Ascending aorta (tissue), 2 donors: ENCODE measurements around the gene DRAP1. TPM values are rescaled to one million over a fixed set of nuclear protein-coding genes. Genes with fewer than 3 reads are reported as not detected.

Experiments
- DNase-seq, 2 donors: peaks; one replicate each; pipeline ENCODE4 v3.0.0-alpha.2; 2019; ENCODE audit warnings: low spot score in 2 of 2
- H3K27ac ChIP-seq, 2 donors: fragments of 200-600 bp; sonication (generic); one replicate each; pipeline ENCODE4 v1.5.1; 2016 to 2017; ENCODE audit warnings: mild to moderate bottlenecking in 1 of 2
- H3K27me3 ChIP-seq: fragments of 200-600 bp; sonication (generic); one replicate; pipeline ENCODE4 v1.5.1; 2017
- H3K36me3 ChIP-seq, 2 donors: fragments of 200-600 bp; sonication (generic); one replicate each; pipeline ENCODE4 v1.5.1; 2016
- H3K4me1 ChIP-seq, 2 donors: fragments of 200-600 bp; sonication (generic); one replicate each; pipeline ENCODE4 v1.5.1; 2016 to 2017; ENCODE audit warnings: mild to moderate bottlenecking in 1 of 2
- H3K4me3 ChIP-seq, 2 donors: fragments of 200-600 bp; sonication (generic); one replicate each; pipeline ENCODE4 v1.5.1; 2016 to 2017; ENCODE audit warnings: mild to moderate bottlenecking in 1 of 2
- H3K9me3 ChIP-seq, 2 donors: fragments of 200-600 bp; sonication (generic); one replicate each; pipeline ENCODE4 v1.5.1; 2016
- intact Hi-C: fragments of 100-400 bp; cut with DNase I; formaldehyde crosslinking; loops from one replicate; pipeline ENCODE4 v1.15.1; 2023
- total RNA-seq: library from RNA; depleted of rRNA; stranded (reverse); fragments of >200 nt; gene quantifications from one replicate; pipeline ENCODE4 v1.1.0, GENCODE V29; 2016
- TF ChIP-seq, protein P1 (sequence below), 3 experiments: fragments of 200-600 bp in 2 of 3; fragments of 450-650 bp in 1 of 3; sonication (generic) in 2 of 3; IDR thresholded peaks; one replicate each; pipeline ENCODE4 v1.5.1; 2016 to 2019; ENCODE audit warnings: antibody characterized with exemption in 3 of 3, mild to moderate bottlenecking in 1 of 3, moderate library complexity in 1 of 3

The DRAP1 gene
- total RNA-seq, 1 donor from 2014 or later = 135 TPM

DNA sequence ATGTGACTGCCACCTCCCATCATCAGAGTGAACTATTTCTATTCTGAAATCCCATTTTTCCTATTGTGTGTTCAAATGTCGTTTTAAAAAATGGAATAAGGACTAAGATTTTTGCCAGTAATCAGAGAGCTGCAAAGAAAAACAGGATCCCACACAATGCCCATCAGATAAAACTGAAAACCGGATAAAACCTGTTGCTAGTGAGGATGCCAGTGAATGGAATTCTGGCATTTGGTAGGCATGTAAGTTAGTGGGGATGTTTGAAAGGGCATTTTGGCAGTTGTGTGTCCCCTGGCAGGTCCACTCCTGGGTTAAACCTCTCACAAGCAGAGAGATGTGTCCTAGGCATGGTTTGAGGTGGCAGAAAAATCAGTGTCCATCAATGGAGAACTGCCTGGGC, 6.2 kb downstream of the DRAP1 start:
- intact Hi-C loops = no loop called here
- TF ChIP-seq, protein P1, sequence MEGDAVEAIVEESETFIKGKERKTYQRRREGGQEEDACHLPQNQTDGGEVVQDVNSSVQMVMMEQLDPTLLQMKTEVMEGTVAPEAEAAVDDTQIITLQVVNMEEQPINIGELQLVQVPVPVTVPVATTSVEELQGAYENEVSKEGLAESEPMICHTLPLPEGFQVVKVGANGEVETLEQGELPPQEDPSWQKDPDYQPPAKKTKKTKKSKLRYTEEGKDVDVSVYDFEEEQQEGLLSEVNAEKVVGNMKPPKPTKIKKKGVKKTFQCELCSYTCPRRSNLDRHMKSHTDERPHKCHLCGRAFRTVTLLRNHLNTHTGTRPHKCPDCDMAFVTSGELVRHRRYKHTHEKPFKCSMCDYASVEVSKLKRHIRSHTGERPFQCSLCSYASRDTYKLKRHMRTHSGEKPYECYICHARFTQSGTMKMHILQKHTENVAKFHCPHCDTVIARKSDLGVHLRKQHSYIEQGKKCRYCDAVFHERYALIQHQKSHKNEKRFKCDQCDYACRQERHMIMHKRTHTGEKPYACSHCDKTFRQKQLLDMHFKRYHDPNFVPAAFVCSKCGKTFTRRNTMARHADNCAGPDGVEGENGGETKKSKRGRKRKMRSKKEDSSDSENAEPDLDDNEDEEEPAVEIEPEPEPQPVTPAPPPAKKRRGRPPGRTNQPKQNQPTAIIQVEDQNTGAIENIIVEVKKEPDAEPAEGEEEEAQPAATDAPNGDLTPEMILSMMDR (IDR thresholded peaks at IDR 0.05) = no peak
- peaks cover 7 to 9% of the 10 kb centered on the region in 2 donors for H3K4me1 ChIP-seq
- peaks cover 12 to 20% of the 10 kb centered on the region in 2 donors for H3K36me3 ChIP-seq
- no peak overlapping the region for H3K4me3 ChIP-seq
- H3K27me3 ChIP-seq = no peaks in the 10 kb centered on the region
- DNase-seq = no peak
- H3K27ac ChIP-seq = no peak overlapping the region
- H3K9me3 ChIP-seq = no peaks in the 10 kb centered on the region

DNA sequence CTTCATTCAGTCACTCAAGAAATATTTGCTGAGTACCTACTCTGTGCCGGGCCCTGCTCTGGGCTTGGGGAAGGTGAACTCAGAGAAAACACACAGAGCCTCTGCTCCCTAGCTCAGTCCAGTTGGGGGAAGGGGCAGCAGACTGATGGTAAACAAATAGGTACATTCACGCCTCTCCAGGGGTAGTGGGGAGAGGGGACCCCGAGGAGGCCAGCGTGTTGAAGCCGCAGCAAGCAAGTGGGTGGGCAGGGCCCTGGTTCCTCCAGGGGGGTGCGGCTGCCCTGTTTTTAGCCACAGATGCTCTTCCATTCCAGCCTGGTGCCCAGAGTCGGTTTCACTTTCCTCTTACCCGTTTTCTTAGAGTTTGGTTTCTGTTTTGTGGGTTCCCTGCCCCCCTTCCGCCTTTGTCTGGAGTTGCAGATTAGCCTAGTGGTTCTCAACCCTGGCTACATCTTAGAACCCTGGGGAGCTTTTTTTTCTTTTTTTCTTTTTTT, 8.7 kb downstream of the DRAP1 start:
- Histone ChIP-seq H3K27ac (no peak overlapping the region), H3K9me3 (no peaks in the 10 kb centered on the region), H3K36me3 (peaks cover 1 to 3% of the 10 kb centered on the region in 2 donors), H3K4me1 (no peaks in the 10 kb centered on the region), H3K4me3 (peak overlapping the region in 1 of 2 donors; percentile 9), H3K27me3 (no peaks in the 10 kb centered on the region)
- TF ChIP-seq, protein P1 (IDR thresholded peaks at IDR 0.05) = no peak
- no peak for DNase-seq
- intact Hi-C loops = no loop called here

DNA sequence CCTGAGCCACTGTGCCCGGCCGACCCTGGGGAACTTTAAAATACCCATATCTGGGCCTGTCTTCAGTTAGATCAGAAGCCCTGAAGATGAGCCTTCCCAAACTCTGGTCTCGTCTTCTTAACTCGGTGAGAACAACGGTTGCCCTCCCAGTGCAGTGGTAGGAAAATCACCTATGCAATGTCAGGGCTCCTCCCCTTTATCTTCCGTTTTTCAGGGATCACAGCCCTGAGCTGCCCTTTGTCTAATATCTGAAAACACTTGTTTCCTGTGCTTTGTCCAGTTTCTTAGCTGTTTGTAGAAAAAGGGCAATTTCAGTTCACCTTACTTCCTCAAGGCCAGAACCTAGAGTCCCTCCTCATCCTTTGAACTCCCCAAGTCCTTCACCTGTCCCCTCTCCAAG, 9.4 kb downstream of the DRAP1 start:
- Histone ChIP-seq H3K4me3 (no peak overlapping the region), H3K27ac (no peak overlapping the region), H3K9me3 (no peaks in the 10 kb centered on the region), H3K36me3 (no peaks in the 10 kb centered on the region), H3K4me1 (no peaks in the 10 kb centered on the region), H3K27me3 (no peaks in the 10 kb centered on the region)
- TF ChIP-seq, protein P1 (IDR thresholded peaks at IDR 0.05) = no peak
- DNase-seq = no peak
- intact Hi-C loops = no loop called here

DNA sequence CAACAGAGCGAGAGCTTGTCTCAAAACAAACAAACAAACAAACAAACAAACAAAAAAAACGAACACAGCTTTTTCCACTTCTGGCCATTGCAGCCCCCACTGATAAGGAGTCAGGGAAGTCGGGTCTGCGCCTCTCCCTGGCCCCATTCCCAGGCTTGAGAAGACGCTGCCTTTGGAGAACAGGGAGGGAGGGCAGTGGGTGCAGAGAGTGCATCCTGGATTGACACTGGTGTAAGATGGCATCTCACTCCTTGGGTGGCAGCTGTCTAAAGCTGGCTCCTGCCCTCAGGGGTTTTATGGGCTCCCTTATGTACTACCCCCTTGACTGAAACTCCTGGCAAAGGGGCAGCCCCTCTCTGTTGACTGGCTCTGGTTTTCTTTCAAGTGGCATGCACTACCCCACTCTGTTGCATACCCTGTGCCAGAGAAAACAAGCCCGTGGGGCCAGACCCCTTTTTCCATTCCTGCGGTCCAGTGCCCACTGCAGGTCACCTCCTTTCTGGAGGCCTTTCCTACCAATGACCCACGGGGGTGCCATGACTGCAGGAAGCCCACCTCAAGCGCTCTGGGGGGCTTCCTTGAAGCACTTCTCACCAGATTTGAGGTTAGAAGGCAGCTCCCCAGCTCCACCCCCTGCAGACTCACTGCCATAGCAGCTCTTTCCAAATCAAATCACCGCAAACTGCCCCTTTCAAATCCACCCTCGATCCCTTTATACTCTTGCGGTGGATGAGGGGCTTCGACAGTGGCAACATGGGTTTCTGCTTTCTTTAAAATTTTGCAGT, 12.7 kb downstream of the DRAP1 start:
- intact Hi-C loops = no loop called here
- Histone ChIP-seq H3K27me3 (no peaks in the 10 kb centered on the region), H3K4me1 (no peaks in the 10 kb centered on the region), H3K9me3 (no peaks in the 10 kb centered on the region), H3K4me3 (no peak overlapping the region), H3K36me3 (no peaks in the 10 kb centered on the region), H3K27ac (no peak overlapping the region)
- DNase-seq = no peak
- TF ChIP-seq, protein P1 (IDR thresholded peaks at IDR 0.05) = no peak

DNA sequence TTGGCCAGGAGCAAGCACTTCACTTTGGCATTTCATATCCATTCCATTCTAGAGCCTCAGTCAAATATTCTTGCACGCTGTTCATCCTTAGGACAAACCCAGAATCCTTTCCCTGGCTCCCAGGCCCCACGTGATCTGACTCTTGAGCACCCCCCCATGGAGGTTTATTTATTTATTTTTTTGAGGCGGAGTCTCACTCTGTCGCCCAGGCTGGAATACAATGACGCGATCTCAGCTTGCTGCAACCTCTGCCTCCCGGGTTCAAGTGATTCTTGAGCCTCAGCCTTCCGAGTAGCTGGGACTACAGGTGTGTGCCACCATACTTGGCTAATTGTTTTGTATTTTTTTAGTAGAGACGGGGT, 13.3 kb downstream of the DRAP1 start:
- DNase-seq = no peak
- H3K36me3 ChIP-seq = no peaks in the 10 kb centered on the region
- H3K4me1 ChIP-seq = no peaks in the 10 kb centered on the region
- TF ChIP-seq, protein P1 (IDR thresholded peaks at IDR 0.05) = no peak
- H3K4me3 ChIP-seq = no peak overlapping the region
- intact Hi-C loops = no loop called here
- H3K9me3 ChIP-seq = no peaks in the 10 kb centered on the region
- no peaks in the 10 kb centered on the region for H3K27me3 ChIP-seq
- no peak overlapping the region for H3K27ac ChIP-seq
